ENCODE measurements around the gene ARHGAP26.

DNA sequence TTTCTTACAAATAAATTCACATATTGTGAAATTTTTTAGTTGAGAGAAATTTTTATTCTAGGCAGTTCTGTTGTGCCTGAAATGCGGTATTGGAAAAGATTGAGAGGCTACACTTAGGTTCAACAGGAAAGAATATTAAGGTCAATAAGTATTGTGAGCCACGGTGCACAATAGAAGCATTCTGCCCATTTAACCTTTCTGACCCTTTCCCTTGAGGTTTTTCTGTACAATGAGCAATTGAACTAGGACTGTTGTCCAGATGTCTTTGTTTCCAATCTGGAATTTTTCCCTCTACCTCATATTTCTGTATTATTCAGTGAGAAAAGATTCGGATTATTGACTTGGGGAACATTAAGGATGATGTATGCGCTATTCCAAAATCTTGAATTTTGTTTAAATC lies 428.2 kb downstream of the ARHGAP26 start:
- no peak for TF ChIP-seq SUZ12 (IDR thresholded peaks at IDR 0.05; ENCODE audit: extremely low read depth, insufficient read depth, insufficient read length)
- no peak for TF ChIP-seq YY1 (IDR thresholded peaks at IDR 0.05; ENCODE audit: insufficient read depth, insufficient read length)

Measured in NT2/D1 (cell line).